ENCODE results near the gene ANKRD33B. TPM values are rescaled to one million over a fixed set of nuclear protein-coding genes. Genes with fewer than 3 reads are reported as not detected.

The ANKRD33B gene
- total RNA-seq, 4 donors from 2014 or later, result 4.4 to 17.2 (median 5.9) TPM

GRCh38 chr5:10581424-10581748, 17.5 kb downstream of the ANKRD33B start:
- ATAC-seq, result no peak
- Histone ChIP-seq H3K27ac (no peak overlapping the region), H3K4me3 (no peak overlapping the region), H3K36me3 (no peaks in the 10 kb centered on the region), H3K4me1 (peaks cover 0 to 15% (median 3%) of the 10 kb centered on the region in 3 donors), H3K9me3 (no peaks in the 10 kb centered on the region), H3K27me3 (peaks cover 27% of the 10 kb centered on the region)
- WGBS, 2 donors (ENCODE audit: low coverage in 1 of 2), result 100% methylated on average over 2 of the region's 2 CpGs
- TF ChIP-seq POLR2A (IDR thresholded peaks at IDR 0.05) (no peak), CTCF (IDR thresholded peaks at IDR 0.05) (no peak), EP300 (IDR thresholded peaks at IDR 0.05) (no peak), POLR2AphosphoS5 (IDR thresholded peaks at IDR 0.05) (no peak)

- Histone ChIP-seq H3K27me3 (peaks cover 27% of the 10 kb centered on the region), H3K4me1 (peaks cover 0 to 13% (median 3%) of the 10 kb centered on the region in 3 donors), H3K36me3 (no peaks in the 10 kb centered on the region), H3K27ac (no peak overlapping the region), H3K4me3 (no peak overlapping the region), H3K9me3 (no peaks in the 10 kb centered on the region)
- ATAC-seq, result peak; percentile 42
- TF ChIP-seq POLR2A (IDR thresholded peaks at IDR 0.05) (no peak), CTCF (IDR thresholded peaks at IDR 0.05) (no peak), EP300 (IDR thresholded peaks at IDR 0.05) (no peak), POLR2AphosphoS5 (IDR thresholded peaks at IDR 0.05) (no peak)
- 72% methylated on average over 7 of the region's 7 CpGs for WGBS, 2 donors (ENCODE audit: low coverage in 1 of 2)
These were observed 18.1 kb downstream of the ANKRD33B start for GRCh38 chr5:10581867-10582511.

GRCh38 chr5:10582512-10582897, 18.6 kb downstream of the ANKRD33B start:
- Histone ChIP-seq H3K36me3 (no peaks in the 10 kb centered on the region), H3K9me3 (no peaks in the 10 kb centered on the region), H3K4me1 (peaks cover 0 to 8% (median 3%) of the 10 kb centered on the region in 3 donors), H3K27me3 (peaks cover 27% of the 10 kb centered on the region), H3K27ac (no peak overlapping the region), H3K4me3 (no peak overlapping the region)
- TF ChIP-seq CTCF (IDR thresholded peaks at IDR 0.05), result no peak
- TF ChIP-seq POLR2A (IDR thresholded peaks at IDR 0.05), result no peak
- no peak for TF ChIP-seq EP300 (IDR thresholded peaks at IDR 0.05)
- TF ChIP-seq POLR2AphosphoS5 (IDR thresholded peaks at IDR 0.05), result no peak
- WGBS, 2 donors (ENCODE audit: low coverage in 1 of 2), result 100% methylated on average over 2 to 8 of the region's 8 CpGs
- no peak for ATAC-seq

- TF ChIP-seq POLR2A (IDR thresholded peaks at IDR 0.05), result no peak
- Histone ChIP-seq H3K36me3 (no peaks in the 10 kb centered on the region), H3K9me3 (peaks cover 0 to 6% (median 0%) of the 10 kb centered on the region in 3 donors), H3K4me3 (no peak overlapping the region), H3K4me1 (no peaks in the 10 kb centered on the region), H3K27ac (no peak overlapping the region), H3K27me3 (peaks cover 27% of the 10 kb centered on the region)
- ATAC-seq, result no peak
- WGBS, 2 donors (ENCODE audit: low coverage in 1 of 2), result 43 to 60% methylated on average over 9 to 13 of the region's 13 CpGs
These were observed 20.0 kb downstream of the ANKRD33B start for GRCh38 chr5:10583663-10584572.

GRCh38 chr5:10584714-10585517, 21.0 kb downstream of the ANKRD33B start:
- no peak for TF ChIP-seq CTCF (IDR thresholded peaks at IDR 0.05)
- no peak for TF ChIP-seq POLR2A (IDR thresholded peaks at IDR 0.05)
- no peak for TF ChIP-seq POLR2AphosphoS5 (IDR thresholded peaks at IDR 0.05)
- no peak for TF ChIP-seq EP300 (IDR thresholded peaks at IDR 0.05)
- Histone ChIP-seq H3K4me3 (no peak overlapping the region), H3K4me1 (no peaks in the 10 kb centered on the region), H3K27me3 (peaks cover 27% of the 10 kb centered on the region), H3K27ac (no peak overlapping the region), H3K36me3 (no peaks in the 10 kb centered on the region), H3K9me3 (peaks cover 0 to 9% (median 0%) of the 10 kb centered on the region in 3 donors)
- no peak for ATAC-seq
- whole genome bisulfite sequencing, 2 donors (ENCODE audit: low coverage in 1 of 2), result 79 to 83% methylated on average over 7 to 8 of the region's 8 CpGs
